Liver (tissue), 9 donors: ENCODE results near the gene PCNT. TPM values are rescaled to one million over a fixed set of nuclear protein-coding genes. Genes with fewer than 3 reads are reported as not detected.

Experiments used
- DNase-seq: peaks from one replicate; pipeline ENCODE4 v3.0.0-alpha.2; 2017; ENCODE audit warnings: low spot score
- H3K27ac ChIP-seq, 2 donors: one replicate each; pipeline ENCODE4 v1.7.0; 2013; ENCODE audit warnings: inconsistent platforms in 2 of 2, low read length in 2 of 2, control low read depth in 1 of 2, low read depth in 1 of 2, mild to moderate bottlenecking in 1 of 2
- H3K27me3 ChIP-seq, 4 donors: one replicate each; pipeline versions ENCODE4 v1.6.1 to v1.7.0; 2013; ENCODE audit warnings: low read length in 3 of 4, inconsistent platforms in 1 of 4, mild to moderate bottlenecking in 1 of 4, moderate library complexity in 1 of 4; ENCODE audit not compliant: control insufficient read depth in 4 of 4, insufficient read depth in 4 of 4
- H3K36me3 ChIP-seq, 4 donors: one replicate each; pipeline versions ENCODE4 v1.6.1 to v1.7.0; 2013; ENCODE audit warnings: low read length in 3 of 4, mild to moderate bottlenecking in 3 of 4, low read depth in 1 of 4, moderate library complexity in 1 of 4; ENCODE audit not compliant: control insufficient read depth in 4 of 4, insufficient read depth in 3 of 4
- H3K4me1 ChIP-seq, 4 donors: one replicate each; pipeline versions ENCODE4 v1.6.1 to v1.7.0; 2013; ENCODE audit warnings: low read length in 3 of 4, mild to moderate bottlenecking in 3 of 4, moderate library complexity in 1 of 4; ENCODE audit not compliant: control insufficient read depth in 4 of 4, insufficient read depth in 4 of 4
- H3K4me3 ChIP-seq, 3 donors: one replicate each; pipeline versions ENCODE4 v1.6.1 to v1.7.0; 2013; ENCODE audit warnings: low read length in 3 of 3, control low read depth in 1 of 3, low read depth in 1 of 3, mild to moderate bottlenecking in 1 of 3
- H3K9ac ChIP-seq, 2 donors: one replicate each; pipeline ENCODE4 v1.7.0; 2013; ENCODE audit warnings: low read length in 2 of 2, mild to moderate bottlenecking in 2 of 2, moderate library complexity in 2 of 2, control low read depth in 1 of 2, low read depth in 1 of 2
- H3K9me3 ChIP-seq, 4 donors: one replicate each; pipeline versions ENCODE4 v1.6.1 to v1.7.0; 2013; ENCODE audit warnings: low read length in 3 of 4; ENCODE audit not compliant: control insufficient read depth in 4 of 4
- ATF3 ChIP-seq: IDR thresholded peaks from 2 replicates; pipeline ENCODE4 v1.6.1; 2016; ENCODE audit warnings: antibody characterized with exemption
- CTCF ChIP-seq: fragments of 150-350 bp; IDR thresholded peaks from 2 replicates; pipeline ENCODE4 v1.5.1; 2017; ENCODE audit warnings: improper control_type of control experiment, low read depth, low read length; ENCODE audit not compliant: missing input control
- EGR1 ChIP-seq, 2 donors: IDR thresholded peaks; 2 replicates each; pipeline ENCODE4 v1.6.1; 2016 to 2018; ENCODE audit warnings: antibody characterized with exemption in 2 of 2, low read depth in 2 of 2
- FOXA2 ChIP-seq: IDR thresholded peaks from 2 replicates; pipeline ENCODE4 v1.6.1; 2016; ENCODE audit warnings: antibody characterized with exemption
- HNF4A ChIP-seq, 2 donors: conservative IDR thresholded peaks; 2 replicates each; pipeline ENCODE4 v1.6.1; 2016; ENCODE audit warnings: antibody characterized with exemption in 2 of 2, mild to moderate bottlenecking in 2 of 2
- HNF4G ChIP-seq: IDR thresholded peaks from 2 replicates; pipeline ENCODE4 v1.6.1; 2016; ENCODE audit warnings: antibody characterized with exemption
- MAX ChIP-seq: IDR thresholded peaks from 2 replicates; pipeline ENCODE4 v1.6.1; 2016; ENCODE audit warnings: antibody characterized with exemption
- NR2F2 ChIP-seq: IDR thresholded peaks from 2 replicates; pipeline ENCODE4 v1.6.1; 2016; ENCODE audit warnings: antibody characterized with exemption
- RAD21 ChIP-seq, 2 donors: IDR thresholded peaks; 2 replicates each; pipeline ENCODE4 v1.6.1; 2016; ENCODE audit warnings: antibody characterized with exemption in 2 of 2, mild to moderate bottlenecking in 2 of 2
- REST ChIP-seq: IDR thresholded peaks from 2 replicates; pipeline ENCODE4 v1.6.1; 2016; ENCODE audit warnings: antibody characterized with exemption, mild to moderate bottlenecking
- RXRA ChIP-seq, 2 donors: IDR thresholded peaks; 2 replicates each; pipeline ENCODE4 v1.6.1; 2017 to 2018; ENCODE audit warnings: antibody characterized with exemption in 2 of 2, mild to moderate bottlenecking in 1 of 2
- SP1 ChIP-seq: IDR thresholded peaks from 2 replicates; pipeline ENCODE4 v1.6.1; 2018; ENCODE audit warnings: antibody characterized with exemption, mild to moderate bottlenecking
- TAF1 ChIP-seq: conservative IDR thresholded peaks from 2 replicates; pipeline ENCODE4 v1.6.1; 2016; ENCODE audit warnings: antibody characterized with exemption, mild to moderate bottlenecking
- YY1 ChIP-seq: IDR thresholded peaks from 2 replicates; pipeline ENCODE4 v1.6.1; 2016; ENCODE audit warnings: antibody characterized with exemption, mild to moderate bottlenecking
- ZBTB33 ChIP-seq: IDR thresholded peaks from 2 replicates; pipeline ENCODE4 v1.6.1; 2016; ENCODE audit warnings: antibody characterized with exemption
- WGBS: extraction: QIAGEN DNeasy Blood & Tissue Kit; methylation state at CpG from one replicate; pipeline ENCODE4 v1.1.7; 2013; 5-methylcytosine and 5-hydroxymethylcytosine counted together
- polyA plus RNA-seq, 2 donors: library from polyadenylated mRNA; stranded (reverse) in 1 of 2; unstranded in 1 of 2; fragments of 200-250 nt in 1 of 2; fragments of >200 nt in 1 of 2; fragmentation: Nextera tagmentation in 1 of 2; extraction: Ambion mirVana in 1 of 2; gene quantifications; one replicate each; pipeline versions ENCODE4 v1.2.1 to v1.2.3, GENCODE V29; 2013 to 2015
- total RNA-seq, 2 donors: library from RNA; depleted of rRNA; stranded (reverse); fragments of >200 nt; gene quantifications; one replicate each; pipeline ENCODE4 v1.2.3, GENCODE V29; 2014
- donor health status: healthy.
- donor health status: healthy.
- donor health status: healthy.
- donor health status: healthy.
- donor health status: healthy.

PCNT gene
- total and polyA plus RNA-seq, 4 donors = 6.7 to 36.8 (median 15.2) TPM

GRCh38 chr21:46434322-46434958, 110.5 kb downstream of the PCNT start:
- H3K27ac ChIP-seq = no peak overlapping the region
- no peak overlapping the region for H3K4me3 ChIP-seq
- no peaks in the 10 kb centered on the region for H3K4me1 ChIP-seq
- no peaks in the 10 kb centered on the region for H3K9me3 ChIP-seq
- WGBS = 97% methylated on average over 23 of the region's 23 CpGs
- no peaks in the 10 kb centered on the region for H3K27me3 ChIP-seq
- H3K9ac ChIP-seq = no peak overlapping the region
- TF ChIP-seq MAX = no peak
- DNase-seq = no peak
- peaks cover 18 to 72% (median 23%) of the 10 kb centered on the region in 4 donors for H3K36me3 ChIP-seq

- TF ChIP-seq HNF4G = no peak
- TF ChIP-seq SP1 = no peak
- no peak for TF ChIP-seq REST
- no peak for TF ChIP-seq RXRA (IDR thresholded peaks at IDR 0.05)
- TF ChIP-seq CTCF = no peak
- TF ChIP-seq HNF4A (conservative IDR thresholded peaks at IDR 0.05) = no peak
- no peak for TF ChIP-seq MAX
- TF ChIP-seq NR2F2 = no peak
- no peak for TF ChIP-seq RAD21 (IDR thresholded peaks at IDR 0.05)
- Histone ChIP-seq H3K9ac (no peak overlapping the region), H3K4me3 (no peak overlapping the region), H3K9me3 (no peaks in the 10 kb centered on the region), H3K27ac (no peak overlapping the region), H3K27me3 (no peaks in the 10 kb centered on the region), H3K4me1 (no peaks in the 10 kb centered on the region), H3K36me3 (peaks cover 14 to 72% (median 24%) of the 10 kb centered on the region in 4 donors)
- 98% methylated on average over 29 of the region's 29 CpGs for WGBS
- DNase-seq = no peak
Observed at GRCh38 chr21:46435786-46436227, 111.9 kb downstream of the PCNT start.

- H3K27me3 ChIP-seq = no peaks in the 10 kb centered on the region
- H3K9me3 ChIP-seq = no peaks in the 10 kb centered on the region
- no peak overlapping the region for H3K9ac ChIP-seq
- no peaks in the 10 kb centered on the region for H3K4me1 ChIP-seq
- no peak overlapping the region for H3K4me3 ChIP-seq
- H3K36me3 ChIP-seq = peaks cover 15 to 72% (median 23%) of the 10 kb centered on the region in 4 donors
- WGBS = 93% methylated on average over 15 of the region's 15 CpGs
- no peak overlapping the region for H3K27ac ChIP-seq
- no peak for DNase-seq
- TF ChIP-seq NR2F2 (no peak), ZBTB33 (no peak), YY1 (no peak), EGR1 (IDR thresholded peaks at IDR 0.05; ENCODE audit: low read depth in 2 of 2) (no peak), MAX (no peak), REST (no peak), FOXA2 (no peak), RXRA (IDR thresholded peaks at IDR 0.05) (no peak), TAF1 (no peak), ATF3 (no peak)
Observed at GRCh38 chr21:46436621-46437020, 112.7 kb downstream of the PCNT start.
